IMR-90 (cell line): ENCODE measurements around the gene VDAC1. TPM values are rescaled to one million over a fixed set of nuclear protein-coding genes. Genes with fewer than 3 reads are reported as not detected.

Experiments used
- ATAC-seq: fragments of 200-7000 bp; cut with Tn5 transposase; 2 replicates; pipeline ENCODE4 v1.9.1; 2020; ENCODE audit warnings: low read depth, mild to moderate bottlenecking, moderate library complexity
- BruUV-seq: library from RNA; stranded (reverse); fragments of 400-500 nt; replicated peaks from 2 replicates; lab custom pipeline; 2021; lab: Mats Ljungman, UMichigan
- CTCF ChIA-PET: fragments of 300-600 bp; formaldehyde crosslinking; extraction: SDS; loops from one replicate; lab custom pipeline; 2021; ENCODE audit warnings: antibody characterized with exemption; lab: Yijun Ruan, JAX
- POLR2A ChIA-PET: fragments of 300-600 bp; sonication (Branson Sonifier 250); formaldehyde crosslinking; loops from one replicate; lab custom pipeline; 2022; ENCODE audit warnings: antibody characterized with exemption; ENCODE audit not compliant: unreplicated experiment; lab: Charles Lee
- DNase-seq: peaks from one replicate; pipeline ENCODE4 v3.0.0; 2013
- H2AFZ ChIP-seq: replicated peaks from 2 replicates; pipeline ENCODE3; 2013; ENCODE audit warnings: low read length, mild to moderate bottlenecking; ENCODE audit not compliant: poor library complexity
- H2AK5ac ChIP-seq: 2 replicates; pipeline ENCODE4 v1.6.1; 2013; ENCODE audit warnings: low read depth, low read length, inconsistent platforms
- H2AK9ac ChIP-seq: replicated peaks from 2 replicates; pipeline ENCODE3; 2013; ENCODE audit warnings: mild to moderate bottlenecking, low read depth, low read length, moderate library complexity; ENCODE audit not compliant: poor library complexity
- H2BK120ac ChIP-seq: 2 replicates; pipeline ENCODE4 v1.6.1; 2013; ENCODE audit warnings: low read depth, low read length, inconsistent platforms
- H2BK15ac ChIP-seq: 3 replicates; pipeline ENCODE4 v1.6.1; 2013; ENCODE audit warnings: low read depth, low read length, inconsistent platforms
- H2BK20ac ChIP-seq: 2 replicates; pipeline ENCODE4 v1.6.1; 2013; ENCODE audit warnings: low read depth, mild to moderate bottlenecking, inconsistent platforms, low read length, moderate library complexity
- H2BK5ac ChIP-seq: 2 replicates; pipeline ENCODE4 v1.6.1; 2013; ENCODE audit warnings: mild to moderate bottlenecking, low read depth, low read length, inconsistent platforms; ENCODE audit not compliant: poor library complexity, severe bottlenecking
- H3K14ac ChIP-seq: replicated peaks from 2 replicates; pipeline ENCODE4 v1.6.1; 2013; ENCODE audit warnings: low read depth, low read length, inconsistent platforms
- H3K18ac ChIP-seq: 2 replicates; pipeline ENCODE4 v1.6.1; 2013; ENCODE audit warnings: low read depth, low read length, control low read depth
- H3K23ac ChIP-seq: 2 replicates; pipeline ENCODE4 v1.6.1; 2013; ENCODE audit warnings: low read depth, low read length, inconsistent platforms
- H3K27ac ChIP-seq: 2 replicates; pipeline ENCODE4 v1.5.1; 2013; ENCODE audit warnings: mild to moderate bottlenecking, control low read depth, low read length; ENCODE audit not compliant: insufficient read depth
- H3K27me3 ChIP-seq: 2 replicates; pipeline ENCODE4 v1.6.1; 2013; ENCODE audit warnings: low read length; ENCODE audit not compliant: control insufficient read depth, insufficient read depth
- H3K36me3 ChIP-seq: 2 replicates; pipeline ENCODE4 v1.6.1; 2013; ENCODE audit warnings: low read length, mixed read lengths; ENCODE audit not compliant: control insufficient read depth, insufficient read depth
- H3K4ac ChIP-seq: 2 replicates; pipeline ENCODE4 v1.6.1; 2013; ENCODE audit warnings: low read depth, low read length, inconsistent platforms
- H3K4me1 ChIP-seq: 2 replicates; pipeline ENCODE4 v1.6.1; 2013; ENCODE audit warnings: low read length, mixed read lengths; ENCODE audit not compliant: control insufficient read depth, insufficient read depth
- H3K4me2 ChIP-seq: 2 replicates; pipeline ENCODE4 v1.6.1; 2013; ENCODE audit warnings: low read depth, mild to moderate bottlenecking, control low read depth, low read length, moderate library complexity
- H3K4me3 ChIP-seq: 2 replicates; pipeline ENCODE4 v1.5.1; 2013; ENCODE audit warnings: low read depth, mild to moderate bottlenecking, control low read depth, low read length, moderate library complexity; ENCODE audit not compliant: insufficient read depth
- H3K56ac ChIP-seq: 2 replicates; pipeline ENCODE4 v1.6.1; 2013; ENCODE audit warnings: low read length, inconsistent platforms; ENCODE audit not compliant: insufficient read depth; ENCODE audit errors: extremely low read depth
- H3K79me1 ChIP-seq, 2 experiments: 2 replicates each; pipeline ENCODE4 v1.6.1; 2013; ENCODE audit warnings: low read length in 2 of 2, inconsistent platforms in 1 of 2, low read depth in 1 of 2
- H3K9ac ChIP-seq: 2 replicates; pipeline ENCODE4 v1.6.1; 2013; ENCODE audit warnings: low read depth, low read length, control low read depth
- H3K9me1 ChIP-seq: 2 replicates; pipeline ENCODE4 v1.6.1; 2013; ENCODE audit warnings: low read length, inconsistent platforms; ENCODE audit not compliant: insufficient read depth
- H3K9me3 ChIP-seq: 2 replicates; pipeline ENCODE4 v1.6.1; 2013; ENCODE audit warnings: low read length; ENCODE audit not compliant: control insufficient read depth, insufficient read depth
- H4K20me1 ChIP-seq: 2 replicates; pipeline ENCODE4 v1.6.1; 2013; ENCODE audit warnings: low read length, inconsistent platforms; ENCODE audit not compliant: insufficient read depth
- H4K5ac ChIP-seq: 2 replicates; pipeline ENCODE4 v1.6.1; 2013; ENCODE audit warnings: mild to moderate bottlenecking, low read depth, low read length, control low read depth
- H4K8ac ChIP-seq, 2 experiments: 2 replicates each; pipeline ENCODE4 v1.6.1; 2013; ENCODE audit warnings: low read depth in 2 of 2, low read length in 2 of 2, control low read depth in 1 of 2, inconsistent platforms in 1 of 2
- H4K91ac ChIP-seq: 2 replicates; pipeline ENCODE4 v1.6.1; 2013; ENCODE audit warnings: low read depth, low read length, inconsistent platforms; ENCODE audit not compliant: insufficient read depth
- BHLHE40 ChIP-seq: fragments of 150-350 bp; IDR thresholded peaks from 2 replicates; pipeline ENCODE4 v1.6.1; 2016; ENCODE audit warnings: mild to moderate bottlenecking, low read depth, low read length
- CEBPB ChIP-seq: IDR thresholded peaks from 2 replicates; pipeline ENCODE4 v1.6.1; 2012; ENCODE audit warnings: low read depth, low read length, improper control_type of control experiment
- CHD1 ChIP-seq: IDR thresholded peaks from 2 replicates; pipeline ENCODE4 v1.6.1; 2012; ENCODE audit warnings: low read depth, low read length, improper control_type of control experiment
- CTCF ChIP-seq: conservative IDR thresholded peaks from 2 replicates; pipeline ENCODE4 v1.5.1; 2012; ENCODE audit warnings: mild to moderate bottlenecking, low read depth, low read length, improper control_type of control experiment
- FOS ChIP-seq: fragments of 150-350 bp; IDR thresholded peaks from 2 replicates; pipeline ENCODE4 v1.6.1; 2016; ENCODE audit warnings: low read depth, low read length
- MAFK ChIP-seq: IDR thresholded peaks from 2 replicates; pipeline ENCODE4 v1.6.1; 2012; ENCODE audit warnings: low read depth, low read length, improper control_type of control experiment
- MAZ ChIP-seq: IDR thresholded peaks from 2 replicates; pipeline ENCODE4 v1.6.1; 2012; ENCODE audit warnings: low read depth, mild to moderate bottlenecking, low read length, improper control_type of control experiment, moderate library complexity, borderline replicate concordance
- MXI1 ChIP-seq: IDR thresholded peaks from 2 replicates; pipeline ENCODE4 v1.6.1; 2012; ENCODE audit warnings: low read depth, mild to moderate bottlenecking, low read length, moderate library complexity, borderline replicate concordance
- NFE2L2 ChIP-seq: fragments of 150-350 bp; IDR thresholded peaks from 2 replicates; pipeline ENCODE4 v1.6.1; 2016; ENCODE audit warnings: low read depth, mild to moderate bottlenecking, low read length
- POLR2A ChIP-seq: IDR thresholded peaks from 2 replicates; pipeline ENCODE4 v1.6.1; 2012; ENCODE audit warnings: mild to moderate bottlenecking, low read depth, low read length
- RAD21 ChIP-seq: IDR thresholded peaks from 2 replicates; pipeline ENCODE4 v1.6.1; 2012; ENCODE audit warnings: low read length, improper control_type of control experiment
- RCOR1 ChIP-seq: IDR thresholded peaks from 2 replicates; pipeline ENCODE4 v1.6.1; 2012; ENCODE audit warnings: mild to moderate bottlenecking, low read length, improper control_type of control experiment; ENCODE audit not compliant: insufficient replicate concordance
- RFX5 ChIP-seq: IDR thresholded peaks from 2 replicates; pipeline ENCODE4 v1.8.0; 2012; ENCODE audit warnings: low read depth, mild to moderate bottlenecking, low read length, moderate library complexity
- SMC3 ChIP-seq: fragments of 150-350 bp; IDR thresholded peaks from 2 replicates; pipeline ENCODE4 v1.6.1; 2016; ENCODE audit warnings: low read depth, mild to moderate bottlenecking, antibody characterized with exemption, low read length, moderate library complexity
- USF2 ChIP-seq: fragments of 150-350 bp; IDR thresholded peaks from 2 replicates; pipeline ENCODE4 v1.6.1; 2017; ENCODE audit warnings: mild to moderate bottlenecking, antibody characterized with exemption, low read length, low read depth
- WGBS, 2 experiments: methylation state at CpG; one replicate each; pipeline versions ENCODE4 v1.1.5 to v1.1.7; 2013; ENCODE audit warnings: missing lambda C conversion rate in 2 of 2; ENCODE audit not compliant: insufficient read length in 1 of 2; ENCODE audit errors: extremely low coverage in 2 of 2; 5-methylcytosine and 5-hydroxymethylcytosine counted together
- dilution Hi-C: fragments of 300-500 bp; cut with HindIII; formaldehyde crosslinking; loops from one replicate; pipeline ENCODE4 v1.14.3; 2018; ENCODE audit warnings: low sequenced_read_pairs; ENCODE audit not compliant: unreplicated experiment
- in situ Hi-C: fragments of 300-500 bp; cut with MboI; formaldehyde crosslinking; loops from 3 replicates; pipeline ENCODE4 v1.14.3; 2019; ENCODE audit warnings: low sequenced_read_pairs, inconsistent platforms, mixed read lengths
- intact Hi-C: fragments of 100-400 bp; cut with micrococcal nuclease; formaldehyde crosslinking; loops from 2 replicates; pipeline ENCODE4 v1.10.0; 2022
- polyA plus RNA-seq, 3 experiments: library from polyadenylated mRNA; depleted of rRNA; stranded (reverse); fragments of >200 nt; gene quantifications; 2 replicates each; pipeline ENCODE4 v1.2.3, GENCODE V29; 2012; ENCODE audit warnings: low replicate concordance in 1 of 3
- total RNA-seq: library from RNA; depleted of rRNA; stranded (reverse); fragments of >200 nt; gene quantifications from 2 replicates; pipeline ENCODE4 v1.2.3, GENCODE V29; 2012

VDAC1 gene
- total and polyA plus RNA-seq, 2 of the 4 experiments (the other 2 are of a cell fraction): 289 to 365 TPM

GRCh38 chr5:134018986-134019316 is 14.2 kb upstream of the VDAC1 start:
- H3K27me3 ChIP-seq: peaks cover 25% of the 10 kb centered on the region
- no peak overlapping the region for H2AFZ ChIP-seq
- H2BK15ac ChIP-seq: no peak overlapping the region
- H3K56ac ChIP-seq: no peak overlapping the region
- no peak overlapping the region for H4K91ac ChIP-seq
- no peak overlapping the region for H4K8ac ChIP-seq
- no peak for DNase-seq
- no peak overlapping the region for H3K9ac ChIP-seq
- no peaks in the 10 kb centered on the region for H3K36me3 ChIP-seq
- H3K4ac ChIP-seq: no peak overlapping the region
- TF ChIP-seq RFX5 (no peak), RCOR1 (no peak), RAD21 (no peak), NFE2L2 (no peak), FOS (no peak), SMC3 (no peak), MAZ (no peak), CTCF (no peak), MAFK (no peak), BHLHE40 (no peak), USF2 (no peak), CEBPB (no peak), POLR2A (no peak), MXI1 (no peak), CHD1 (no peak)
- H3K79me1 ChIP-seq: no peaks in the 10 kb centered on the region
- dilution Hi-C loops (no loop called here), intact Hi-C loops (no loop called here), in situ Hi-C loops (no loop called here)
- H2BK120ac ChIP-seq: no peak overlapping the region
- no TSS peak for BruUV-seq
- H3K4me3 ChIP-seq: no peak overlapping the region
- POLR2A ChIA-PET: no interaction called here
- CTCF ChIA-PET: no interaction called here
- no peak overlapping the region for H2AK9ac ChIP-seq
- H3K27ac ChIP-seq: no peak overlapping the region
- H3K9me1 ChIP-seq: no peaks in the 10 kb centered on the region; the same call in 1 of the 2 replicates
- no peak overlapping the region for H3K23ac ChIP-seq
- no peak for ATAC-seq
- H2BK20ac ChIP-seq: no peak overlapping the region
- no peak overlapping the region for H2AK5ac ChIP-seq
- peaks cover 3% of the 10 kb centered on the region; the same call in 1 of the 2 replicates for H3K4me1 ChIP-seq
- no peaks in the 10 kb centered on the region; the same call in 1 of the 2 replicates for H4K20me1 ChIP-seq
- no peaks in the 10 kb centered on the region for H3K9me3 ChIP-seq
- WGBS, 2 experiments: no CpG with 5 or more reads among the region's 5 CpGs
- no peak overlapping the region for H3K4me2 ChIP-seq
- no peak overlapping the region for H2BK5ac ChIP-seq
- H4K5ac ChIP-seq: no peak overlapping the region
- H3K18ac ChIP-seq: no peak overlapping the region
- no peak overlapping the region for H3K14ac ChIP-seq
